NOMO-1 (cell line): Measurements from ENCODE around the gene C8G.
A peak's percentile ranks its signal among the peaks of the same experiment; 100 is the strongest.

Experiments
- DNase-seq, 2 experiments: peaks; one replicate each; lab custom pipeline; 2025; ENCODE audit not compliant: unreplicated experiment in 2 of 2; lab: John Stamatoyannopoulos, UW

The C8G gene

DNA sequence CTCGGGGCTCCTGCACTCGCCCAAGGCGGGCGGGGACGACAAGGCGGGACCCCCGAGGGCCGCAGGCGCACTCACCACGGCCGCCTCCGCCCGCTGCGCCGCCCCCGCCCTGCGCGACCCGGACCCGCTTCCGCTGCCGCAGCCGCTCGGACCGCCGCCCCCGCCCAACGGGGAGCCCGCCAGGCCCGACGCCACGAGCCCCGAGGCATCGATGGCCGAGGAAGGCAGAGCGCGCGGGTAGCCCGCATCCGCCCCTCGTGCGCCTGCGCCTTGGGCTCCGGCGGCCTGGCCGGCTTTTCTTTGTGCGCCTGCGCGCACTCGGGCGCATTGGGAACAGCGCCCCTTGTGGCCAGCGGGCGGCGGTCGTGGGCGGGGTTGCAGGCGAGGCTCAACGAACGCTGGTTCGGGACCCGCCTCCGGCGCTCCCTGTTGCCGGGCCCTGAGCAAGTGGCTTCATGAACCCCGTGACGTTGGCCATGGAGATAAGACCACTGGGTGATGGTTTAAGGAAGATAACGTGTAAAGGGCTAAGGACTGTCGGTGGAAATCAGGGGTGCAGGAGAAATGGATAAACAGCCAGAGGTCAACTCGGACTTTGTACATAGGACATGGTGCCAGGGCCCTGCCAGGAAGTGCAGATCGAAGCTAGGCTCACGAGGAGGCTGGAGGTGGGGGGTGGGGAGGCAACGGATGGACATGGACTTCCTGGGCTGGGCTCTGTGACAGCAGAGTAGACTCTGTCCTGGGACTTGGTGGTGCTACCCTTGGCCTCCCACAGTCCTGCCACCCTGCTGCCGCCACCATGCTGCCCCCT, at the start of gene C8G, which contains the start of gene FBXW5:
Gene C8G (plus strand): TSS at position 725 of the 814 bp plus-strand sequence. CDS start 78 bp downstream, at position 803.
Gene FBXW5 (minus strand): TSS at position 220 of the 814 bp plus-strand sequence. CDS start 655 bp downstream, outside the sequence.
- DNase-seq = peak; percentile 98 to 99

DNA sequence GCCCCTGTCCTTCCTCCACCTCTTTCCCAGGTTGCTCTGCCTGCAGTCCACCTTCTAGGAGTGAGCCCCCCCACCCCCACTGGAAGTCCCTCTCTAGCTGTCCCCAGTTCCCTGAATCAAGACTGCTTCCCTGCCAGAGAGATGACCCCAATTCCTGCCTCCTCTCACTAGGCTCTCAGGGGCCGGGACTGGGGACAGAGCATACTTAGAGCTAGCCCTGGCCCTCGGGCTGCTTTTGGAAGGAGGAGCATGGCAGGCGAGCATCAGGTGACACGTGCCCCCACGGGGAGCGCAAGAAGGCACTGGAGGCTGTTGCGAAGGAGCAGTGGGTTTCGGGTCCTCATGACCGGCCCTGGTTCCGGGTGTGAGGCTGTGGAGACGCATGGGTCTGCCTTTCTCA, 49.0 kb upstream of the C8G start:
- no peak for DNase-seq

DNA sequence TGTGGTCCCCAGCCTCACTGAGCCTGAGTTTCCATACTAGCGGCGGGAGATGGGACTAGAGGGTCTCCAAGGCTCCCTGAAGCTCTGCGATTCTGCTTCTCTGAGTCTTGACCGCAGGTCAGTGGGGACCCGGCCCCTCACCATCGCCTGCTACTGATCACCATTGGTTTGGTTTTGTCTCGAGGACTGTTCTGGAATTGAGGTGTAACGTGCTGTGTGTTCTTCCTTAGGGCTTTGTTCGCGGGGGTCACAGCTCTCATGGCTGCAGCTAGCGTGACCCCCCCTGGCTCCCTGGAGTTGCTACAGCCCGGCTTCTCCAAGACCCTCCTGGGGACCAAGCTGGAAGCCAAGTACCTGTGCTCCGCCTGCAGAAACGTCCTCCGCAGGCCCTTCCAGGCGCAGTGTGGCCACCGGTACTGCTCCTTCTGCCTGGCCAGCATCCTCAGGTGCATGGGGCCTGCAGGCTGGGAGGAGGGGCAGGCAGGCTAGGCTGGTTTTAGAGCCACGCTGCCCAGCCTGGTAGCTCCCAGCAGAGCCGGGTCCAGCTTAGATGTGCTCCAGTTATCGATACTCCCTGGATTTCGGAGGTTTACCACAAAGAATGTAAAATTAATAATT, 46.5 kb upstream of the C8G start:
- DNase-seq = no peak

- no peak for DNase-seq
Observed at GRCh38 chr9:136899196-136899595, 45.8 kb upstream of the C8G start.

GRCh38 chr9:136900556-136900955, 44.5 kb upstream of the C8G start:
- DNase-seq = no peak

GRCh38 chr9:136900988-136901515, 44.0 kb upstream of the C8G start:
- DNase-seq = no peak

DNA sequence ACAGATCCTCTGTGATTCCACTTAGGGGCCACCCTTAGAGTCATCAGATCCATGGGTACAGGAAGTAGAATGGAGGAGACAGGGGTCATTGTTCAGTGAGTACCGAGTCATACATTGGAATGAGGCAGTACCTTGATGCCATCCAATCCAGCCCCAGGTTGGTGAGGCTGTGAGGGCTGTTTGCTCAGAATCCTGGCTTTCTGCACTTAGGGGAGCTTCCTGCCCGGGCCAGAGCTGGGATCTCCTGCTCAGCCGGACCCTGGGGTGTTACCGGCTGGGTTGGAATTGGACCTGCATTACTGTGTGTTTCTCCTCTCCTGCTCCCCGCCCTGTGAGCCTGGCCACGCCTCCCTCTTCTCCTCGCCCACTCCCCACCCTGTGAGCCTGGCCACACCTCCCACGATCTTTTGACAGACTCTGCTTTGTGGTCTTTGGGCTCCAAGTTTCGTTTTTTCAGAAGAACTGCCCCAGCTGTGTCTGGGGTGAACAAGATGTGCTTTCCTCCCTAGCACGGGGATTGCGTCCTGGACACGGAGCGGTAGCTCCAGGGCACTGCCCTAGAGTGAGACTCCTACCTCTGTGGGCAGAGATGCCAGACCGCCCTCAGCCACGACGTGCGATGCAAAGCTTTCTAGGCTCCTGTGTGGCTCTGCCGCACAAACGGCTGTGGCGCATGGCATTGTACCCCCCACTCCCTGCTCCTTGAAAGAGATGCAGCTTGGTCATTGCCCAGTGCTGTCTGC, 43.4 kb upstream of the C8G start:
- no peak for DNase-seq

DNA sequence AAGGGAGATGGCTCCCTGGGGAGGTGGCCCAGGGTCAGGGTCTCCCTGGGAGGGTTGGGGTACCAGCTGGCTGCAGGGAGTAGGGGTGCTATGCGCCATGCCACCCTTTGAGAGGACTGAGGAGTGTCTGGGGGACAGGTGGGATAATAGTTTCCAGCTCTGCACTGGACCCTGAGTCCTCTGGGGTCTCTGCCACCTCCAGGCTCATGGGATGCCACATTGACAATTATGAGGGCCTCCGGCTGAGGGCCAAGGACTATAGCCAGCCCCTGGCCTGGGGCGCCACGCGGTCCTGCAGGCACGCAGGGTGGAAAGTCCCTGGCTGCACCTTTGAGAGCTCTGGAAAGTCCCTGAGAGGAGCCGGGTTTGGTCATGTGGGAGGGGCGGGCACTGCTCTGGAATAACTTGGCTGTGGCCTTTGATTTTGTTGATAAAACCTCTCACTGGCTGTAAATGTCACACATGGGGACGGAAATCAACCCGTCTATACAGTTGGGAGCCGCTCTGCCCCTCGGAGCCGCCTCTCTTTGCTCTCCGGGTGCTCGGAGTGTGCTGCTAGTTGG, 42.7 kb upstream of the C8G start:
- no peak for DNase-seq

- no peak for DNase-seq
Observed at GRCh38 chr9:136903041-136903554, 41.9 kb upstream of the C8G start.

- no peak for DNase-seq
Observed at GRCh38 chr9:136906266-136906665, 38.8 kb upstream of the C8G start.

DNA sequence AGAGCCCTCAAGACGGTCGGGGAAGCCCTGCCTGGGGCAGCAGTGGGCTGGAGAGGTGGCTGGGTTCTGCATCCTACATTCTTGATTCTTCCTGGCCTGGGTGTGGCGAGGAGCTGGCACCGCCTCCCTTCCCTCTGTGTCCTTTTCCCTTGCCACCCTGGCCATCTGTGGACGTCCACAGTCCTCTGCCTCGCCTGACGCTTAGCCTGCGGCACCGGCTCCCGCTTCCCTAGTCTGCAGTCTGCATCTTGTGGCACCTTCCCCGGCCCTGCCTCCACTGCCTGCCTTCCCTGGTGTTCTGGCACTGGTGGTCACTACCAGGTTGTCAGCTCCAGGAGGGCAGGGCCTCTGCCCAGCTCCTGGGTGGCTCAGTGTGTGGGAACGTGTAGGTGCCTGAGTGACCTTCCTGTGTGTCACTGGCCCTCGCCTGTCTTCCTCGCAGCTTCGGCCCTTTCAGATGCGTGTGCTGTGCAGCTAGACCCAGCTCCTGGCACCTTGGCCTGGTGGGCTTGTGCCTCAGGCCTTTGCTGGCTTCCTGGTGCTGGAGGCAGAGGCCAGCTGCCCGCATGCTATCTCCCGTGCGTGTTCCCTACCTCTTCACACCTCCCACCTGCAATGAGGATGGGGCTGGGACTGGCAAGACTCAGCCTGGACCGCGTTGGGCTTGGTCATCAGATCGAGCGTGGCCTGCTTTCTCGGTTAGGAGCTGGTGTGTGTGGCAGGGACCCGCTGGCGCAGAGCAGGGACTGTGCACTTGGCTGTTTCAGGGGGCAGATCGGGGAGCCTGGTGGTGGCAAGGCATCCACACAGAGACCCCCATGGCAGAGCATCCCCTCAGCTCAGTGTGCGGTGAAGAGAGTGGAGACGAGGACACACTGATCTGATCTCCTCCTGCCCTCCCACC, 37.8 kb upstream of the C8G start:
- no peak for DNase-seq

- DNase-seq = no peak
Observed at GRCh38 chr9:136910197-136910900, 34.7 kb upstream of the C8G start.

DNA sequence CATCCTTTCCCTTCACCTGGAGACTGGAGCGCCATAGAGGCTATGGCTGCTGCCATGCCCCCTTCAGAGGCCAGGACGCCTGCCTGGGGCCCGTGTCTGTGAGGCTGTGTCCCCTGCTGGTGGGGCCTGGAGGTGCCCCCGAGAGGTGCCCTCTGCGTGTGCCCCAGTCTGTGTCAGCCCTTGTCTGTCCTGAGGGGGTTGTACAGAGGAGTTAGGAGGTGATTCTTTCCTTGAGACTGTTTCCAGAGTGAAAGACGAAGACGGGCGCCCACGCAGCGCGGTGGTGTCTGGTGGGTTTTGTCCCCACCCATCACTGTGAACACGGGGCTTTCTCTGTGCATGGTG, 34.2 kb upstream of the C8G start:
- DNase-seq = no peak

- no peak for DNase-seq
Observed at GRCh38 chr9:136913701-136914438, 31.2 kb upstream of the C8G start.

- DNase-seq = no peak
Observed at GRCh38 chr9:136915632-136916329, 29.3 kb upstream of the C8G start.

DNA sequence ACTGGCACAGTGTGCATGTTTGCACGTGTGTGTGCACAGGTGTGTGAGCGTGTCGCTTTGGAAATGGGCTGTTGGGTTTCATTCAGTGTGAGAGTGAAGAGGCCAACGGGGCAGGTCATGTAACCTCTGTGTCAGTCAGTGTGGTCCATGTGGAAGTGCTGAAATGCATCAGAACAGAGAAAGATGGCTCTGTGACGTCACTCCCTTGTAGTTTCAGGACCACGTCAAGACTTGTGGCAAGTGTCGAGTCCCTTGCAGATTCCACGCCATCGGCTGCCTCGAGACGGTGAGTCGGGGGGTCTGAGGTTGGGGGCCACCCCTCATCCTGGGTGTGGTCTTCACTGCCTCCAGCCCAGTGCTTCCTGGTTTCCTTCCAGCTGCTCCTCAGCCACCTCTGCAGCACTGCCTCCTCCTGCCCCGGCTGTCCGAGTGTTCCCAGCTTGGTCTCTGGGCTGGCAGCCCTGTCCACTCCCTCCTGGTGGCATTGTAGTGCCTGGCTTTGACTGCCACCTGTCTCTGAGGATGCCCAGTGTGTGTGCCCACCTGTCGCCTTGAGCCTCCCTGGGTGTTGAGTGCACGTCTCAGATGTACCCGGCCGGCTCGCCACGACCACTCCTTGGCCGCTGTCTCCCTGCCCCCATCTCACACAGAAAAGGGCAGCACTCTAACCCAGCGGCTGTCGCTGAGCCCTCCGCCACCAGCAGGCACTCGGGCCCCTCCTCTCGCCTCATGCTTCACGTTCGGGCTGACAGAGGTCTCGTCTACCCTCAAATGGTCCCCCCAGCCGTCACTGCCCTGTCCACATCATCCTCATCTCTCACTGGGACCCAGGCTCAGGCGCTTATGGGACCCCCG, 28.5 kb upstream of the C8G start:
- no peak for DNase-seq

DNA sequence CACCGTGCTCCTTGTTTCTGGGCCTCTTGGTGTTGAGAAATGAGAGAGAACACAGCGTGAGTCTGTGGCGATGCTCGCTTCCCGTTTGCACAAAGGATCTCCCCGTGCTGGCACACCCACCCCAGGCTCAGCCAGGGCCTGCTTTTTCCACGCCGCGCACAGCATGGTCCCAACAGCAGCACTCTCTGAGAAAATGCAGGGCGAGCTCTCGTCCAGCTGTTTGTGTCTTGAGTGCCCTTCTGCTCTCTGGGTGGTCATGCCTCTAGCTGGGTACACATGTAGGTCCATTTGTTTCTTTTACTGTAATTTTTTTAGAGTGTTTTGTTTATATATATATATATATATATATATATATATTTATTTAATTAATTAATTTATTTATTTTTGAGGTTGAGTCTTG, 27.1 kb upstream of the C8G start:
- no peak for DNase-seq
